ENCODE measurements around the gene GBX2.

Gene GBX2

GRCh38 chr2:236161531-236161930, 6.7 kb downstream of the GBX2 start (continued):
- TF ChIP-seq CSRNP3 (CRISPR knock-in tag; IDR thresholded peaks at IDR 0.05) (no peak), BACH2 (CRISPR knock-in tag; IDR thresholded peaks at IDR 0.05; ENCODE audit: borderline replicate concordance) (no peak), ZNF565 (CRISPR knock-in tag; conservative IDR thresholded peaks at IDR 0.05; ENCODE audit: low read depth) (no peak), ARNTL (CRISPR knock-in tag; IDR thresholded peaks at IDR 0.05; ENCODE audit: borderline replicate concordance, low read depth) (no peak)

- TF ChIP-seq PATZ1 (CRISPR knock-in tag; IDR thresholded peaks at IDR 0.05; ENCODE audit: borderline replicate concordance) (no peak), CREB5 (CRISPR knock-in tag; IDR thresholded peaks at IDR 0.05; ENCODE audit: low read depth) (no peak), GLIS3 (CRISPR knock-in tag; IDR thresholded peaks at IDR 0.05) (no peak), ZNF565 (CRISPR knock-in tag; conservative IDR thresholded peaks at IDR 0.05; ENCODE audit: low read depth) (no peak), TCF4 (CRISPR knock-in tag; IDR thresholded peaks at IDR 0.05; ENCODE audit: borderline replicate concordance) (no peak)
- no peak for ATAC-seq
These were observed 7.1 kb downstream of the GBX2 start for GRCh38 chr2:236161082-236161462.

- no peak for ATAC-seq
These were observed 7.7 kb downstream of the GBX2 start for GRCh38 chr2:236160366-236161081.

GRCh38 chr2:236159778-236160170, 8.4 kb downstream of the GBX2 start:
- TF ChIP-seq CREB5 (CRISPR knock-in tag; IDR thresholded peaks at IDR 0.05; ENCODE audit: low read depth): no peak
- no peak for TF ChIP-seq SNAI2 (CRISPR knock-in tag; IDR thresholded peaks at IDR 0.05)
- TF ChIP-seq ESRRG (CRISPR knock-in tag; IDR thresholded peaks at IDR 0.05): no peak
- no peak for TF ChIP-seq BACH2 (CRISPR knock-in tag; IDR thresholded peaks at IDR 0.05; ENCODE audit: borderline replicate concordance)
- TF ChIP-seq TOX (CRISPR knock-in tag; IDR thresholded peaks at IDR 0.05; ENCODE audit: borderline replicate concordance): no peak
- no peak for TF ChIP-seq ARNTL (CRISPR knock-in tag; IDR thresholded peaks at IDR 0.05; ENCODE audit: borderline replicate concordance, low read depth)
- no peak for TF ChIP-seq PATZ1 (CRISPR knock-in tag; IDR thresholded peaks at IDR 0.05; ENCODE audit: borderline replicate concordance)
- no peak for TF ChIP-seq ZFP30 (CRISPR knock-in tag; IDR thresholded peaks at IDR 0.05)
- no peak for TF ChIP-seq ZNF70 (CRISPR knock-in tag; IDR thresholded peaks at IDR 0.05)
- TF ChIP-seq ZNF565 (CRISPR knock-in tag; conservative IDR thresholded peaks at IDR 0.05; ENCODE audit: low read depth): no peak
- no peak for TF ChIP-seq ZFP3 (CRISPR knock-in tag; IDR thresholded peaks at IDR 0.05)
- TF ChIP-seq POU6F1 (CRISPR knock-in tag; IDR thresholded peaks at IDR 0.05; ENCODE audit: borderline replicate concordance, low read depth): no peak
- no peak for TF ChIP-seq TSHZ2 (CRISPR knock-in tag; IDR thresholded peaks at IDR 0.05)
- TF ChIP-seq TCF4 (CRISPR knock-in tag; IDR thresholded peaks at IDR 0.05; ENCODE audit: borderline replicate concordance): no peak
- TF ChIP-seq CSRNP3 (CRISPR knock-in tag; IDR thresholded peaks at IDR 0.05): no peak
- no peak for TF ChIP-seq CSDC2 (CRISPR knock-in tag; IDR thresholded peaks at IDR 0.05)
- ATAC-seq: no peak

More at GRCh38 chr2:236160366-236161081, 7.7 kb downstream of the GBX2 start:
- TF ChIP-seq ISL1 (CRISPR knock-in tag; IDR thresholded peaks at IDR 0.05): no peak
